Parathyroid adenoma (tissue), 2 donors: ENCODE results near the gene MOB3C.

Experiments used
- H2AFZ ChIP-seq: fragments of 300-600 bp; sonication (generic); one replicate; pipeline ENCODE4 v1.7.0; 2017; ENCODE audit warnings: antibody characterized with exemption, mild to moderate bottlenecking
- H3K27ac ChIP-seq: fragments of 300-600 bp; sonication (generic); one replicate; pipeline ENCODE4 v1.7.0; 2017
- H3K27me3 ChIP-seq: fragments of 300-600 bp; sonication (generic); one replicate; pipeline ENCODE4 v1.7.0; 2017; ENCODE audit warnings: low read length; ENCODE audit not compliant: control insufficient read depth, insufficient read depth
- H3K36me3 ChIP-seq: fragments of 300-600 bp; sonication (generic); one replicate; pipeline ENCODE4 v1.7.0; 2017; ENCODE audit warnings: low read length; ENCODE audit not compliant: control insufficient read depth, insufficient read depth
- H3K4me1 ChIP-seq: fragments of 300-600 bp; sonication (generic); one replicate; pipeline ENCODE4 v1.7.0; 2017; ENCODE audit warnings: control low read depth
- H3K4me2 ChIP-seq: fragments of 300-600 bp; sonication (generic); one replicate; pipeline ENCODE4 v1.7.0; 2017; ENCODE audit warnings: low read length
- H3K4me3 ChIP-seq: fragments of 300-600 bp; sonication (generic); one replicate; pipeline ENCODE4 v1.7.0; 2017; ENCODE audit warnings: low read depth, low read length
- H3K79me2 ChIP-seq: fragments of 300-600 bp; sonication (generic); one replicate; pipeline ENCODE4 v1.7.0; 2017; ENCODE audit warnings: control low read depth
- H3K9ac ChIP-seq: fragments of 300-600 bp; sonication (generic); one replicate; pipeline ENCODE4 v1.7.0; 2017; ENCODE audit warnings: mild to moderate bottlenecking
- H3K9me3 ChIP-seq: fragments of 300-600 bp; sonication (generic); one replicate; pipeline ENCODE4 v1.7.0; 2017; ENCODE audit warnings: low read length; ENCODE audit not compliant: control insufficient read depth
- TF ChIP-seq, protein P1 (sequence below): fragments of 300-600 bp; sonication (generic); IDR thresholded peaks from one replicate; pipeline ENCODE4 v1.7.0; 2017; ENCODE audit warnings: antibody characterized with exemption, mild to moderate bottlenecking
- donor health status: primary hyperparathyroidism.

Gene MOB3C

DNA sequence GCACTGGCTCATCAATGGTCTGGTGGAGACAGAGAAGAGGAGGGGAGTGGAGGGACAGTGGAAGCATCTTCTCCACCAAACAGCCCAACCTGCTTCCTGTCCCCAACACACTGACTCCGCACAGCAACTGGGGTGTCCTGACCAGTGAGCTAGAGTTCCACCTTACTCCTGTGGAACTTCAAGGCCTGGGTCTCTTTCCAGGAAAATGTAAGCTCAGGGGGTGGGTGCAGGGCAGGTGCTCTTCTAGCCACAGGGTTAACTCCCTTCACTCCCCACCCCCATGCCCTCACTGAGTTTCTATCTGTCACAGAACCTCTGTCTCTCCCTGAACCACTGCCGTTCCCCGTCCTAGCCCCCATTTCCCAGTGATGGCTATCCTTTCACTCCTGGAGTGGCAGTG, 876 bp downstream of the MOB3C start:
- peaks cover 4% of the 10 kb centered on the region for H3K4me1 ChIP-seq
- TF ChIP-seq, protein P1, sequence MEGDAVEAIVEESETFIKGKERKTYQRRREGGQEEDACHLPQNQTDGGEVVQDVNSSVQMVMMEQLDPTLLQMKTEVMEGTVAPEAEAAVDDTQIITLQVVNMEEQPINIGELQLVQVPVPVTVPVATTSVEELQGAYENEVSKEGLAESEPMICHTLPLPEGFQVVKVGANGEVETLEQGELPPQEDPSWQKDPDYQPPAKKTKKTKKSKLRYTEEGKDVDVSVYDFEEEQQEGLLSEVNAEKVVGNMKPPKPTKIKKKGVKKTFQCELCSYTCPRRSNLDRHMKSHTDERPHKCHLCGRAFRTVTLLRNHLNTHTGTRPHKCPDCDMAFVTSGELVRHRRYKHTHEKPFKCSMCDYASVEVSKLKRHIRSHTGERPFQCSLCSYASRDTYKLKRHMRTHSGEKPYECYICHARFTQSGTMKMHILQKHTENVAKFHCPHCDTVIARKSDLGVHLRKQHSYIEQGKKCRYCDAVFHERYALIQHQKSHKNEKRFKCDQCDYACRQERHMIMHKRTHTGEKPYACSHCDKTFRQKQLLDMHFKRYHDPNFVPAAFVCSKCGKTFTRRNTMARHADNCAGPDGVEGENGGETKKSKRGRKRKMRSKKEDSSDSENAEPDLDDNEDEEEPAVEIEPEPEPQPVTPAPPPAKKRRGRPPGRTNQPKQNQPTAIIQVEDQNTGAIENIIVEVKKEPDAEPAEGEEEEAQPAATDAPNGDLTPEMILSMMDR: no peak

DNA sequence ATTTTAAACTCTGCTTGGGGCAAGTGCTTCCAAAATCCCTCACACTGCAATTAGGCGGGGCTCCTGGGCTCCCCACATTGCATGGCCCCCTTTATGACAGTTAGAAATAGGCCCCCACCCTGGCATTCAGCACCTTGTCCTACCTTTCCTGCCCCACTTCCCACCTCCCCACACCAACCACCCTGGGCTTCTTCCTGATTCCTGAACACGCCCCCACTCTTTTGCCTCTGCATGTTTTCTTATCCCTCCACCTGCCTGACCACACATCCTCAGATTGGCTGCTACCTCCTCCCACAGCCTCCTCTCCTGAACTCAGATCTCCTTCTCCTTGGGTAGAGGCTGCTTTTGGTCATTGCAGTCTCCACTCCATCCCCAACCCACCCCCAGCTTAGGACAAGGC, 1.5 kb downstream of the MOB3C start:
- no peaks in the 10 kb centered on the region for H3K9me3 ChIP-seq

More for the DNA sequence above, 876 bp downstream of the MOB3C start:
- peak overlapping the region; percentile 71 for H3K4me3 ChIP-seq
- no peaks in the 10 kb centered on the region for H3K9me3 ChIP-seq
- H3K9ac ChIP-seq: no peak overlapping the region
- H3K4me2 ChIP-seq: peak overlapping the region; percentile 92
- H2AFZ ChIP-seq: peak overlapping the region; percentile 80
- no peaks in the 10 kb centered on the region for H3K36me3 ChIP-seq
- no peaks in the 10 kb centered on the region for H3K79me2 ChIP-seq
- H3K27ac ChIP-seq: peak overlapping the region; percentile 87
- no peaks in the 10 kb centered on the region for H3K27me3 ChIP-seq

DNA sequence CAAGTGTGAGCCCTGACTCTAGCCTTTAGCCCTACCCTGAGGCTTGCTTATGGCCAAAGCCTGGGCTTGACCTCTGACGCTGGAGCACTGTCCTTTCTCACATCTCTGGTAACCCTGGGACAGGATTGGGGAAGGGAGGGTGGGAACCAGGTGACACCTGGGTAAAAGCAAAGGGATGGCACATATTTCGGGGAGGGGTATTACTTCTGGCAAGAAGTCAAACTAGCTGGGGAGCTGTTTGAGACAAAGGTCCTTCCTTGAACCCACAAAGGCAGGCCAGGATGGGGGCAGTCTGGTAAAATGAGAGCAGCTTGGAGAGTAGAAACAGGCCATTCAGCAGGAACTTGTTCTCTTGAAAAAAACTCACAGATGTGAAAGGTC, 2.0 kb downstream of the MOB3C start:
- Histone ChIP-seq H3K36me3 (no peaks in the 10 kb centered on the region), H3K4me3 (no peak overlapping the region), H3K27me3 (no peaks in the 10 kb centered on the region), H3K9ac (no peak overlapping the region), H3K4me2 (no peak overlapping the region), H3K27ac (peak overlapping the region; percentile 24), H3K9me3 (no peaks in the 10 kb centered on the region), H3K4me1 (peaks cover 4% of the 10 kb centered on the region), H2AFZ (no peak overlapping the region), H3K79me2 (no peaks in the 10 kb centered on the region)
- TF ChIP-seq, protein P1: no peak

More for the DNA sequence above, 1.5 kb downstream of the MOB3C start:
- Histone ChIP-seq H3K27me3 (no peaks in the 10 kb centered on the region), H3K36me3 (no peaks in the 10 kb centered on the region), H3K4me1 (peaks cover 4% of the 10 kb centered on the region), H3K27ac (no peak overlapping the region), H3K9ac (no peak overlapping the region), H3K79me2 (no peaks in the 10 kb centered on the region), H3K4me2 (peak overlapping the region; percentile 92), H2AFZ (no peak overlapping the region), H3K4me3 (peak overlapping the region; percentile 71)
- TF ChIP-seq, protein P1: no peak

DNA sequence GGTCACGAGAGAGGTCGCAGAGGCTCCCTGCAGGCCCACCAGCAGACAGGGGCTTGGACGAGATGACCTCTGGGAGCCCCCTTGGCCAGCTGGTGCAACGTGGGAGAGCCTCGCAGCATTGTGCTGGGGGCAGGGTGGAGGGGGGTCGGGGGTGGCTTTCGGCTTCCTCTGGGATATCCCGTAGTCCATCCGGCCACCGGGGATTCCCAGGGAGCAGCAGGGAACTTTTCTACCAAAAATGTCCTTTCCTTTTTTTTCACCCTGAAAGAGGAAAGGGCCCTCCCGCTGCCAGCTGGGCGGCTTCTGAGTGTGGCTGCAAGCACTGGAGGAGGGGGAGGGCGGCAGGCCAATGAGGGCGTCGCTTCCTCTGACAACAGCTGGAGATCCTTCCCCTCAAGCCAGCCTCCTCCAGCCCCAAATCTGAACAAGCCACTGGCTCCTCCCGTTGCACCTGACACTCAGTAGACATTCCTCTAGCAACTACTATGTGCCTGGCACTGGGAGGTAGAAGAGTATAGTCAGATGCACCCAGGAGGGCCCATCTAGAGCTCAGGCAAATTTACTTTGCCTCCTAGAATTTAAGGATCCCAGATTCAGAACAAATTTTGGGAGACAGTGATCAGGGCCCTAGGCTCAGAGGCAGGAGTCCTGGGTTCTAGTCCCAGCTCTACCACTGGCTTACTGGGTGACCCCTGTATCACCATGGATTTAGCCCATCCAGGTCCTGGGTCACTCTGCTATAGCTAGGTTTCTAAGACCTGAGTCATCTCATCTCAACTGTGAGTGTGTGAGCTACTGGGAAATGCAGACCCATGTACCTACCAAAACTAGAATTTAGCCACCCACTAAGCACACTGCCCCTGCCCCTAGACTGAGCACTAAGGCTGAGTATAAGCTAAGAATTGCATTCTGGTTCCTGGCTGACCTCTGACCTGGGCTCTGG, 2.7 kb downstream of the MOB3C start:
- H3K4me3 ChIP-seq: no peak overlapping the region
- no peaks in the 10 kb centered on the region for H3K36me3 ChIP-seq
- no peak overlapping the region for H3K9ac ChIP-seq
- H3K79me2 ChIP-seq: no peaks in the 10 kb centered on the region
- peaks cover 4% of the 10 kb centered on the region for H3K4me1 ChIP-seq
- peak overlapping the region; percentile 24 for H3K27ac ChIP-seq
- no peaks in the 10 kb centered on the region for H3K9me3 ChIP-seq
- no peaks in the 10 kb centered on the region for H3K27me3 ChIP-seq
- H3K4me2 ChIP-seq: peak overlapping the region; percentile 29
- H2AFZ ChIP-seq: peak overlapping the region; percentile 22
- TF ChIP-seq, protein P1: no peak
